ENCODE data around the gene FCN2.

Gene FCN2

GRCh38 chr9:134869554-134870300, 10.9 kb upstream of the FCN2 start:
- DNase-seq = no peak

DNA sequence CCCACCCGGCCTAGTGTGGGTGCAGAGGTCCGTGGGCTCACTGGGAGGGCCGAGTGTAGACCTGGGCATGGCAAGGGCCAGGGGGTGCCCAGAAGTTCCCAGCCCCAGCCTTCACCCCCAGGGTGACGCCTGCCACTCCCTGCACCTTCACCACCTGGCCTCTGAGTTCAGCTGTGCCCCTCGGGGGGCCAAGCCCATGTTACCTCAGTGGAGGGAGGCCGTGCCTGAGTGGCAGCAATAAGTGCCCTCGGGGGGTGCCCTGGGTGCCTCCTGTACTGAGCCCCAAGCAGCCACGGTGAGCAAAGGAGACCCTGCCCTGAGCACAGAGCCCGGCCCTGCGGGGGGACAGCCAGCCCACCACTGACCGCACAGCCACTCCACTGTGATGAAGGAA, 10.3 kb upstream of the FCN2 start:
- no peak for DNase-seq

DNA sequence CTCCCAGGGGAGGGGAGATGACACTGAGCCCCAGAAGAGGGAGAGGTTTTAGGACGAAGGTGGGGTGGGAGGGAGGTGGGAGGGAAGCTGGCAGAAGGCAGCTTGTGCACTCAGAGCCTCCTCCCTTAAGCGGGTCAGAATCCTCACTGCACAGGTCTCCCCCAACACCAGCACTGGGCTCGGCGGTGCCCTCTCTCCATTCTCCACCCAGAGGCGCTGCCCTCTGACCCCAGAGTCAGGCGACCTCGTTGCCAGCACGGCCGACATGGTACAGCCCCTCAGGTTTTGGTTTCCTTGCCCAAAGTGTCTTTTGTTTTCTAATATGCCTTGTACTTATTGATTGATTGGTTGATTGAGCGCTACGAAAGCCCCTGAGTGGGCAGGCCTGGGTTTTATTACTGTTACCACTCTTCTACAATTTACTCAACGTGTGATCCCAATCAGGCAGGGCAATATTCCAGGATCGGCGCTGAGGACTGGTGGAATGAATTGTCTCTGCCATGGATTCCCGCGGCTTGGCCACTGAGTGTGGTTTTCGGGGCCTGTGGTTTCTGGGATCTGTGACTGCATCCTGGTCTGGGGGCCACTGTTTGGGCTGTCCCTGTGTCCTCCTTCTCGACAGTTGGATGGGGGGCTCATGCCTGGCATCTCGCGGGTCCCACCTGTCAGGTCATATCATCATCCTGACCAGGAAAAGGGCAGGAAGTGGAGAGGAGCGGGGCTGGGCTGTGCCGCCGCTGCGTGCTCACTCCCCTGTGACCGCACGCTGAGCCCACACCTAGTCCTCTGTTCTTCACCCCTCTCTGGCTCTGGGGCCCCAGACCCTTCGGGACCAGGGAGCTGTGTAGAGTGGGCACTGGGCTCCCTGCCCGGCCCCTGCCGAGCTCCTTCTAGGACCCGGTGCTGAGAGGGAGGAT, 9.6 kb upstream of the FCN2 start:
- no peak for DNase-seq

GRCh38 chr9:134871697-134872340, 8.8 kb upstream of the FCN2 start:
- no peak for DNase-seq

- peak; percentile 31 for DNase-seq
Observed at GRCh38 chr9:134872482-134873231, 8.0 kb upstream of the FCN2 start.

DNA sequence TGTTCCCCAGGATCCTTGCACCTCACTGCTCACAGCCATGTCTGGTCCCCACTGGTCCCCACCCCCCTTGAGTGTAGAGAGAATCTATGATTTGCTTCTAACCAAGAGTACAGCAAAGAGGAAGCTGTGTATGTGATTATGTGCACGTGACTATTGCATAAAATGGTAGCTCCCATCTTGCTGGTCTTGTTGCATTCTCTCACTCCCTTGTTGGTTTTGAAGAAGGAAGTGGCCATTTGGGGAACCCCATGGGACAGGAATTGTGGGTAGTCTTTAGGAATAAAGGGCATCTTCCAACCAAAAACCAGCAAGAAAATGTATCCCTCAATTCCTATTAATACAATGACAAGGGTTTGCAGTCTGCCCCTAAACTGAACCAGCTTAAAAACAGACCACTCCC, 5.2 kb upstream of the FCN2 start:
- DNase-seq = no peak

- no peak for DNase-seq
Observed at GRCh38 chr9:134877541-134877940, 3.1 kb upstream of the FCN2 start.

DNA sequence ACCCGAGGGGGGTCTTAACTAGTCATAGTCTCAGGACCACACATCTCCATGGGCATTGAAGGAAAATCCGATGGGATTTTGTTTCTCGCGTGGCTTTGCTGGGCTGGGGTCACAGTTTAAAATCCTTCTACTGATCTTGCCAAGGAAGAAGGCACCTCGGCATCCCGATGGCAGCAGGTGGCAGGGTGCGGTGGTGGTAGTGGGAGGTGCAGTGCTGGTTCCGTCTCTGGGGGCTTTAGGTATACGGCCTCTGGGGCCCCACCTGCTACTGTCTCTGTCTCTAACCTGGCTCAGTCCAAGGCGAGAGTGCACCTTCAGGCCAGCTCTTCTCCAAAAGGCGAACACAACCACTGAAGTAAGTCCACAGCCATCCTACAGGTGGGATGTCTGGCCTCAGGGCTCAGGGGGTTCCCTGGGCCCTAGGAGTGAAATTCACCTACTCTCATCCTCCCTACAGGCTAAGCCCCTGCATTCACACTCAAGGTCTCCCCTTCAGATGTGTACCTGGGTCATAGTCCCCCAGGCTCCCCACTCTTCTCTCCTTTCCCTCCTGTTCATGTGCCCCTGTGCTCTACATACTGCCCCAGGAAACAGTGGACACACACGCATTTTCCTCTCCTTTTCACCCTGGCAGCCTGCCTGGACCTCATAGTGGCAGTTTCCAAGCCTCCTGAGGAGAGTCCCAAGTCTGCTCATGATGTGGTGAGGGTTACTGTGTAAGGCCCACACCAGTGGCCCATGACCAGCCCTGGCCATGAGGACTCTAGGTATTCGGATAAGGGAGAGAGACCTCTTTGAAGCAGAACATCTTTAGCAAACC, 736 bp upstream of the FCN2 start:
- DNase-seq = no peak

DNA sequence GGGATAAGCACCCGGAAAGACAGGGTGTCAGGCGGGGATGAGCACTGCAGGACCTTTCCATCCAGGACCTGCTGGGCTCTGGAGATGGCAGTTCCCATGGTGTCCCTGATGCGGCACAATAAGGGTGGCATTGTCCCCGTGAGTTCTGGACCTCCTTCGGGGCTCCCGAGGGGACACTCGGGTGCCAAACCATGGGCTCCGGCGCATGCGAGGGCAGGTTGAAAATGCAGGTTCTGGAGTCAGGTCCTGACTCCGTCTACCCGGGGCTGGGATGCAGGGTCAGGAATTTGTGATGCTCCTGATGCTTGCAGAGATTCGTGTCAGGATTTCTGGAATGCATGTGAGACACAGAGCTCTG, 682 bp downstream of the FCN2 start:
- DNase-seq = no peak

DNA sequence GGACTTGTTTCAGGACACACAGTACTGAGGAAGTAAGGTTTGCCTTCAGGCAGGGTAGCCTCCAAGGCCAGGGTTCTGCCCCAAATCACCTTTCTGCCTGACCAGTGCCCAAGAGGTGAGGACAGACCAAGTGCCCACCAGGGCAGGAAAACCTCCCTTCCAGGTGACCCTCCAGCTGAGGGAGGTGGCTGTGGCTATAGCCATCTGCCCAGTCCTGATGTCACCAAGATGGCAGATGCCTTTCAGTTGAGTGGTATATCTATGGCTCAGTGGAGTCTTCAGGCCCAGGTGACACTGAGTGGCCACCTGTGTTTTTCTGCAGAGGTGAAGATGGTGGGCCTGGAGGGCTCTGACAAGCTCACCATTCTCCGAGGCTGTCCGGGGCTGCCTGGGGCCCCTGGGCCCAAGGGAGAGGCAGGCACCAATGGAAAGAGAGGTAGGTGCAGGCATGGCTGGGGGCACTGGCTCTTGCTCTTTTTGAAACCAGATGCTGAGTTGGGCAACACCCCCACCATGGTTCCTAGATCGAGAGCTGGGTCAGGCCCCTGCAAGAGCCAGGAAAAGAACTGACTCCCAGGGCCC, 1.7 kb downstream of the FCN2 start:
- no peak for DNase-seq

GRCh38 chr9:134883040-134883782, 2.6 kb downstream of the FCN2 start:
- no peak for DNase-seq

- DNase-seq = no peak
Observed at GRCh38 chr9:134884492-134884891, 3.9 kb downstream of the FCN2 start.

DNA sequence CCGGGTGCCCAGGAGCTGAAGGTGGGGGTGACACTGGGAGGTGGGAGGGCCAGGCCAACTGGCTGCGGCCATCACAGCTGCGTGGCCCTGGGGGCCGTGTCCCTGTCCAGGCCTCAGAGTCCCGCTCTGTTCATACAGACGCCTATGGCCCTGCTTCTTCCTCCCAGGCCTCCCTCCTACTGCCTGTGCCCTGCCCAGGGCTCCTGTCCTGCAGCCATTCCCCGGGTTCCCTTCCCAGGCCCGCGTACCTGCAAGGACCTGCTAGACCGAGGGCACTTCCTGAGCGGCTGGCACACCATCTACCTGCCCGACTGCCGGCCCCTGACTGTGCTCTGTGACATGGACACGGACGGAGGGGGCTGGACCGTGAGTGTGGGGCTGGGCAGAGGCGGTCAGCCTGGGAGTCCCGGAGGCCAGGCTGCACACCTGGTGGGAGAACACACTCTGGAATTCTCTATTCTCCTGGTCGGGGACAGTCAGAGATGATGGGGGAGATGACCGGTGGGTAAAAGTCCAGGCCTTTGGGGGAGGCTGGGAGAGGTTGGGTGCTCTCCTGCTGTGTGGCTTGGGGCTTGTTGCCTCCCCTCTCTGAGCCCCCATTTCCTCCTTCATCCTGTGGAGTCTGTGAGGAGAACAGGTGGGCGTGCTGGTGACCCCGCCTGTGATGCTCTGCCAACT, 4.5 kb downstream of the FCN2 start:
- no peak for DNase-seq

GRCh38 chr9:134885679-134886412, 5.2 kb downstream of the FCN2 start:
- no peak for DNase-seq

GRCh38 chr9:134886413-134886913, 5.9 kb downstream of the FCN2 start:
- no peak for DNase-seq

GRCh38 chr9:134887219-134887618, 6.6 kb downstream of the FCN2 start:
- no peak for DNase-seq

DNA sequence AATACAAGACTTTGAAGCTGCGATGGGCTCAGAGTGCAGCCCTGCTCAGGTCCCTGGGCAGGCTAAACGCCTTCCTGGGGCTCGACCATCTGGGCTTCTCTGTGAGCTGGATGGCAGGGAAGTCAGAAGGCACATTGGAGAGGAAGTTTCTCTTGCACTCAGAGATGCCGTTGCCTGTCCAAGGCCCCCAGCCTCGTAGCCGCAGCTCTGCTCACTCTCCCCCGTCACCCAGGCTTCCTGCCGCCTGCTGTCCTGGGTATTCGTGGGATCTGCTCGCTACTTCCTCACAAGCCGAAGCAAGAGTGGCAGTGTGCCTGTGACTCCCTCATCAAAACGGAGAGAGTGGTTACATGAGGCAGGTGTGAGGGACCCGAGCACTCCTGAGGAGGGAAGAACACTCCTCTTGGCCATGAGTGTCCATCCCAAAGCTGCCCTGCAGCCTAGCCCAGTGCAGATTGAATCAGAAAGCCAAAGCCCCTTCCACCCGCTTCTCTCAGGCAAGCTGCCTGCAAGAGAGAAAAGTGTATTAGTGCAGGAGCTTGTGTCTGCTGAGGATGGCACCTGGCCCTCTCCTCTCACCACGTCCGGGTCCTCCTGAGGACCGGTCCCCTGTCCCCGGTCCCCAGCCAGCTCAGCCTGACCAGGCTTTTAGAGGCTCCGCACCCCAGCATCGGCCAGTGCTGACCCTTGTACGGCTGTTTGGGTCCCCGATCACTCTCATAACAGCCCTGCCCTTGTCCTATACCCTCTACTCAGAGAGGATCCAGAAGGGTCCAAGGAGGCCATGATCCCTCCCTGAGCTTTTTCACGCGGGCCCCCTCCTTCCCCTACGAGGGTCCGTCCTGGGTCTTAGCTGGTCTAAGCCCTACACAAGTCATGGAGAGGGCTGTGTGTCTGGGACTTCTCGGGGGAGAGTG, 7.3 kb downstream of the FCN2 start:
- DNase-seq = no peak

DNA sequence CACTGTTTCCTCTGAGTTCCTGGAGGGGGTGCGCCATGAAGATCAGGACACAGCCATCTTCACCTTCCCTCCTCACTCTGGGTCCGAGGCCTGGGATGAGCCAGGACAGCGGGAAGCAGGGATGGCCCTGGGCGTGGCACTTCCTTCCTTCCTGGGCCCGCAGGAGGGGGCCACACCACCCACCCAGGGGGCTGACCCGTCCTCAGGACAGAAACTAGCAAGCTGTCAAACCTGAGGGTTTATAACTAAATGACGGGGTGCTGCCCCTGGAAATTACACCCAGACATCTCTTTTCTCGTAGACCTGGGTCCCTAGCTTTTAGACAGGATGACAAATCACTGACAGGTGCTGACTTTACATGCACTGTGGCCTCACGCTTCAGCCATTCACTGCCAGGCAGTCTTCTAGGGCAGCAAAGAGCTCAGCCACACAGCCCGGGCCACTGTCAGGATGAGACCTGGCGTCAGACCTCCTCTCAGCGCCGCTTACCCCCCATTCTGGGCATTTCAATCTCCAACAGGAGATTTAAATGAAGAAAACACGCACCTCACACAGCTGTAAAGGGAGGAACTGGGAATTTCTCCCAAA, 8.1 kb downstream of the FCN2 start:
- no peak for DNase-seq

All from SHP77 treated with DMSO at 0.1 percent for 48 hours (cell line).